HCT116 (cell line): ENCODE measurements around the gene CCNL2.

Experiments used
- CEBPB ChIP-seq: IDR thresholded peaks from 2 replicates; pipeline ENCODE4 v1.6.1; 2012; ENCODE audit warnings: low read depth
- CTCF ChIP-seq, 3 experiments: fragments of 200-600 bp in 1 of 3; sonication (generic) in 1 of 3; IDR thresholded peaks in 2 of 3; conservative IDR thresholded peaks in 1 of 3; 2 replicates each; pipeline ENCODE4 v1.5.1; 2012 to 2017; ENCODE audit warnings: low read depth in 2 of 3, low read length in 2 of 3, antibody characterized with exemption in 1 of 3, borderline replicate concordance in 1 of 3, control low read depth in 1 of 3, mild to moderate bottlenecking in 1 of 3, mixed read lengths in 1 of 3, mixed run types in 1 of 3, moderate library complexity in 1 of 3; ENCODE audit not compliant: insufficient read depth in 1 of 3
- EGR1 ChIP-seq: IDR thresholded peaks from 2 replicates; pipeline ENCODE4 v1.6.1; 2012; ENCODE audit warnings: low read depth
- EZH2phosphoT487 ChIP-seq: fragments of 200-600 bp; IDR thresholded peaks from 2 replicates; pipeline ENCODE4 v1.6.1; 2018; ENCODE audit warnings: antibody characterized with exemption, borderline replicate concordance
- FOSL1 ChIP-seq: IDR thresholded peaks from 2 replicates; pipeline ENCODE4 v1.6.1; 2012; ENCODE audit warnings: low read depth
- MAX ChIP-seq: IDR thresholded peaks from 2 replicates; pipeline ENCODE4 v1.6.1; 2012
- POLR2A ChIP-seq: IDR thresholded peaks from 2 replicates; pipeline ENCODE4 v1.7.0; 2011; ENCODE audit warnings: borderline replicate concordance; ENCODE audit not compliant: insufficient read depth, insufficient read length; ENCODE audit errors: extremely low read depth
- POLR2AphosphoS5 ChIP-seq: IDR thresholded peaks from 2 replicates; pipeline ENCODE4 v1.6.1; 2011; ENCODE audit warnings: mild to moderate bottlenecking, low read depth, low read length, moderate library complexity
- REST ChIP-seq: IDR thresholded peaks from 2 replicates; pipeline ENCODE4 v1.6.1; 2012; ENCODE audit warnings: low read depth
- SP1 ChIP-seq: IDR thresholded peaks from 2 replicates; pipeline ENCODE4 v1.6.1; 2012; ENCODE audit warnings: low read depth
- TCF7L2 ChIP-seq: IDR thresholded peaks from 2 replicates; pipeline ENCODE4 v1.7.0; 2011; ENCODE audit warnings: borderline replicate concordance, inconsistent platforms; ENCODE audit not compliant: insufficient read depth, insufficient read length; ENCODE audit errors: extremely low read depth
- ZBTB33 ChIP-seq: IDR thresholded peaks from 2 replicates; pipeline ENCODE4 v1.6.1; 2011; ENCODE audit warnings: mild to moderate bottlenecking, low read length, moderate library complexity; ENCODE audit not compliant: insufficient replicate concordance; ENCODE audit errors: extremely low read depth

- no peak for TF ChIP-seq EGR1
- TF ChIP-seq CTCF (IDR thresholded peaks at IDR 0.05 in 2 of 3, conservative IDR thresholded peaks at IDR 0.05 in 1 of 3; ENCODE audit: borderline replicate concordance in 1 of 3, insufficient read depth in 1 of 3, low read depth in 2 of 3, low read length in 2 of 3), result no peak
- no peak for TF ChIP-seq TCF7L2
- TF ChIP-seq CEBPB, result no peak
- TF ChIP-seq POLR2A, result no peak
- TF ChIP-seq POLR2AphosphoS5, result no peak
- no peak for TF ChIP-seq REST
- TF ChIP-seq ZBTB33, result no peak
- TF ChIP-seq EZH2phosphoT487, result no peak
- no peak for TF ChIP-seq FOSL1
- TF ChIP-seq SP1, result no peak
- no peak for TF ChIP-seq MAX
Observed at GRCh38 chr1:1388078-1388472, 11.1 kb downstream of the CCNL2 start.
